ENCODE results near the gene PLD2.
"Not testable (repeated sequence)": the region's sequence is repeated elsewhere in the genome, so short reads cannot be mapped to it uniquely, and the experiment has no call there.

PLD2 gene

DNA sequence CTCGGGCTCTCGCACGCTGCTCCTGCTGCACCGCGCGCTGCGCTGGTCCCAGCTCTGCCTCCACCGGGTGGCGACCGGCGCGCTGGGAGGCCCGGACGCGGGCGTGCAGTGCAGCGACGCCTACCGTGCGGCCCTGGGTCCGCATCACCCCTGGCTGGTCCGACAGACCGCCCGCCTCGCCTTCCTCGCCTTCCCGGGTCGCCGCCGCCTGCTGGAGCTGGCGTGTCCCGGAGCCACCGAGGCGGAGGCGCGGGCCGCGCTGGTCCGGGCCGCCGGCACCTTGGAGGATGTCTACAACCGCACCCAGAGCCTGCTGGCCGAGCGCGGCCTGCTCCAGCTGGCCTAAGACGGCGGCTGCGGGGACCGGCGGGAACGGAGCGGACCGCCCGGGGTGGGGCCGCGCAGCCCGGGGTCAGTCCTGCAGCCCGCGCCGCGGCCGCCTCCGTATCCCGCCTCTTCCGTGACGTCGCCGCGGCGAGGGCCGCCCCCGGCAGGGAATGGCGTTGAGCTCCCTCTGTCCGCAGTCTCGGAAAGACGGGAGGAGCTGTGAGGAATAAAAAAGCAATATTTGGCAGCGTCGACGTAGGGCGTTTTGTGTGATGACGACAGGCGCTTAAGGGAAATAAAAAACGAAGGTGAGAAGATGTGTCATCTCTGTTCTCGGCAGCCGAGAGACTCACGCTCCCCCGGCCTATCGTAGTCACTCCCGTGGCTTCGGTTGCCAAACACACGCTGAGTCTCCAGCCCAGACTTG lies 16.8 kb upstream of the PLD2 start:
- peak; percentile 36 to 48 for DNase-seq

DNA sequence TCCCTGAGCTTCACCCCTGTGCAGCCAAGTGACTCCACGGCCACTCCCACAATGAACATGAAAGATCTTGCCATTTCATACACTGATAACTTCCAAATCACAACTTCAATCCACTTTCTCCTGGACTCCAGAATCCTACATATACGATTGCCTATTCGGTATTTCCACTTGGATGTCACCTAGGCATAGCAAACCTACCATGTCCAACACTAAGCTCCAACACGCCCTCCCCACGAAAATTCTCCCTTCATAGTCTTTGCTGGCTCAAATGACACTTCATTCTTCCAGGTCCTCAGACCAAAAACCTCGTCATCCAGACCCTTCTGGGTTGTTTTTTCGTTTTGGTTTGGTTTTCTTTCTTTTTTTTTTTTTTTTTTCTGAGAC lies 16.3 kb upstream of the PLD2 start:
- no peak for DNase-seq

DNA sequence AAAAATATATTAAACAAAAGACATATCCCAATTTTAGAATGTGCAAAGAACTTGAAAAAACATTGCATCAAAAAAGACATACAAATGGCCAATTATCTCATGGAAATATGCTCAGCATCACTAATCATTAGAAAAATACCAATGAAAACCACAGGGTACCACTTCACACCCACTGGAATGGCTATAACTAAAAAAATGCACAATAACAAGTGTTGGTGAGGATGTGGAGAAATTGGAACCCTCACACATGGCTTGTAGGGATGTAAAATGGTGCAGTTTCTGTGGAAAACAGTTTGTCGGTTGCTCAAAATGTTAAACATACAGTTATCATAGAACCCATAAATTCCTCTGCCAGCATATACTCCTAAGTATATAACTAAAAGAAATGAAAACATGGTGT lies 11.8 kb upstream of the PLD2 start:
- DNase-seq: no peak

DNA sequence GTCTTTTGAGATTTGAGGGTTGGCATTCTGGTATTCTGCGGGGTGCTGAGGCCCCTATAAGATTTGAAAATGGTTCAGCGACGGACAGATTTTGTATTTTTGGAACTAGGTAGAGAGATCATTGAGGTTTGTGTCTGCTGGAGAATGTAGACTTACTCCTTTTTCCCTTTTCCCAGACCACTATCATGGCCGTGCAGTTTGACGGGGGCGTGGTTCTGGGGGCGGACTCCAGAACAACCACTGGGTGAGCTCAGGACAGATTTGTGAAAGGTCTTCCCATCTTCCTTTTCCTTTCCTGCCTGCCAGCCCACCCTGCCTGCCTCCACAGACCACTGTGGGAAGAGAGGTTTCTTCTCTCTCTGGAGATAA lies 10.4 kb upstream of the PLD2 start:
- no peak for DNase-seq

DNA sequence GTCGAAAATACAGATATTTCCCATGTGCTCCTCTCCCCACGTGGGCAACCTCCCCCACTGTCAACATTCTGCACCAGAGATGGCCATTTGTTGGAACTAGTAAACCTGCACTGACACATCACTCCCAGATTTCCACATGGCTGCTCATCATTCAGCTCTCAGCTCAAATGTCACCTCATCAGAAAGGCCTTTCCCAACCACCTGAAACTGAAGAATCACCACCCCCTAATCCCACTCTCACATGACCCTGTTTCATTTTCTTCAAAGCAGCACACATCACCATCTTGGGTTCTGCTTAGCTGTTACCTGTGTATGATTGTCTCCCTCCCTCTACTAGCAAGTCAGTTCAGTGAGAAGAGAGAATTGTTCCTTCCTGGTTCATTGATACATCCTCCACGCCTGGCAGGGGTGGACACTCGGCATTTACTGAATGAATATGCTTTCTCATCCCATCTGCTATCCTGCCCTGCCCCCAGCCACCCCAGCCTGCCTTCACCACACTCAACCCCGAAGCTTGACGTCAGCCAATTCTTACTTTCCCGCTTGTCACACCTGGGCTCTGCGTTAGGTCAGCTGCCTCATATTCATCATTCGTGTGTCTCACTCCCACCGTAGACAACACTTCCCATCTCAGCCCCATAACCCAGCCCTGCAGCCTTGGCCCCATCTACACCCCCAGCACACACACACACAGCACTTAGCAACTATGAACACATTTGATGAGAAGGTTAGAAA lies 6.3 kb upstream of the PLD2 start:
- DNase-seq: no peak

DNA sequence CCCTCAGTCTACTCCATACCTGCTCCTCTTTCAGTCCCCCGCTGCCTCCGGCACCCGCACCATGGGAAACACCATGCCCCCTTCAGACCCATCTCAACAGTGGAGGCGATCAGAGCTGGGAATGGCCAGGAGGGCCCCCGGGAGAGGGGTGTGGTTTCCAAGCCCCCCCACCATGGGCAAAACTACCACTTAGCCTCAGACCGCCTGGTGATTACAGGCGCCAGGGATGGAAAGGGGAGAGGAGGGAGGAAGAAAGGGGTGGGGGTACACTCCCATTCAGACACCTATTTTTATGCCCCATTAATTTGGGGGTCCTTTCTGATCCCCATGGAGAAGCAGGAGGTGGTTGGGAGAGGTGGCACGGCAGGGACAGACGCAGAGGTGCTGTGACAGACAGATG lies 4.7 kb upstream of the PLD2 start, which contains the start of gene C17orf114:
C17orf114 (minus strand) TSS at position 101 of the 400 bp plus-strand sequence.
- DNase-seq: no peak

DNA sequence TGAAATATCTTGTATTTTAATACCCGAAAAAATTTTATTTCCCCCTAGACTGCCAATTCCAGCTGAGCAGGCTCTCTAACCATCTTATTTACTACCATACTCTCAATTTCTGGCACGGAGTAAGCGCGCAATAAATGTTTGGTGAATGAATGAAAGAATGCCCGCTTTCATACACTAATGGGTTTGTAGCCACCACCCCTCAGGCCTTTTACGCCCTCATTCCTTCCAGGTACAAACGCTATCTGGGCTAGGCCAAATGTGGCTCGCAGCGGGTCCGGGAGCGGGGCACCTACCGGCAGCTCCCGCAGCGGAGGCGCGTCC lies 536 bp upstream of the PLD2 start:
- no peak for DNase-seq

DNA sequence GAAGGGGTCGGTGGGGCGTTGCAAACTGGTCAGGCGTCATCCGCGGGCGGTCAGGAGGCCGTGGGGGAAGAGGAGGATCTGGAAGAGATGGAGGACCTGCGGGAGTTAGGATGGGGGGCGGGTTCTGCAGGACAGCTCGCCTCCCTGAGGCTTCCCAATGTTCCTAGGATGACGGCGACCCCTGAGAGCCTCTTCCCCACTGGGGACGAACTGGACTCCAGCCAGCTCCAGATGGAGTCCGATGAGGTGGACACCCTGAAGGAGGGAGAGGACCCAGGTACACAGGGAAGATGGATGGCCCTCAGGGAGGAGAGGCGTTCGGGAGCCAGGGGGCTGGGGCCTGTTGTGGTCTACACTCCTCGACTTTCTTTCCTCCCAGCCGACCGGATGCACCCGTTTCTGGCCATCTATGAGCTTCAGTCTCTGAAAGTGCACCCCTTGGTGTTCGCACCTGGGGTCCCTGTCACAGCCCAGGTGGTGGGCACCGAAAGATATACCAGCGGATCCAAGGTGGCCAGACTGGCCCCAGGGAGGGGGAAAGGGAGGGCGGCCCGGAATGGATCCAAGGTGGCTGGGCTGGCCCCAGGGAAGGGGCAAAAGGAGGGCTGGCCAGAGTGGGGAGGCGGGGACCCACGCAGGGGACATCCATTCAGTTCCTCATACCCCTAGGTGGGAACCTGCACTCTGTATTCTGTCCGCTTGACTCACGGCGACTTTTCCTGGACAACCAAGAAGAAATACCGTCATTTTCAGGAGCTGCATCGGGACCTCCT lies 839 bp downstream of the PLD2 start:
- no peak for DNase-seq

DNA sequence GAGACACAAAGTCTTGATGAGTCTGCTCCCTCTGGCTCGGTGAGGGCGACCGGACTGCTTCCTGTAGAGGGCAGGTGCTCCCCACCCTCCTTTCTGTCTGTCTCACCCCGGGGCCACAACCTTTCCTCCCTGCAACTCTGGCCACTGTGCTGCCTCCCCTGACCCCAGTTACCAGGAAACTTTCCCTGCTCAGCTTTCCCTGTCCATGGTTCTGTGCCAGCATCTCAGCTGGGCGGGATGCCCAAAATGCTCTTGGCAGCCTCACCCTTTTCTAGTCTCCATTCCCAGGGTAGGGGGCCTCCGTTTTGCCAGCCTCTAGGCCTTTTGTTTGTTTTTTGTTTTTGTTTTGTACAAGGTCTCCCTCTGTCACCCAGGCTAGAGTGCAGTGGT lies 1.4 kb downstream of the PLD2 start:
- DNase-seq: no peak

DNA sequence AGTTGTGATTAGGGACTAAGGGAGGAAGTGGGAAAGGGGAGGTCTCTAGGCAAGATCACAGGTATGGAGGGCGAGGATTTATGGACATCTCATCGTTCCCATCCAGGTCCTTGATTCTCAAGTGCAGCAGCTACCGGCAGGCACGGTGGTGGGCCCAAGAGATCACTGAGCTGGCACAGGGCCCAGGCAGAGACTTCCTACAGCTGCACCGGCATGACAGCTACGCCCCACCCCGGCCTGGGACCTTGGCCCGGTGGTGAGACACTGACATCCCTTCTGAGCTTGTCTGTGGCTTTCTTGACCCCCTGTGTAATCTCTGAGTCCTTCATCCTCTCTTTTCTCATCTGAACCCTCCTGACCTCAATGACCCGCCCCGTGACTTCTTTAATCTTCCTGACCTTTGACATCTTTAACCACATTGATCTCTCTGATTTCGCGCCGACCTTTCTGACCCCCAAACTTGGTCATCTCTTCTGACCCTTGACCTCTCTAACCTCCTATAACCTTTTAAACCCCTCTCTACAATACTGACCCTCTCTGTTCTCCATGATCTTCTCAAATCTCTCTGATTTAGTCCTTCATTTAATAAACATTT lies 3.8 kb downstream of the PLD2 start:
- DNase-seq: no peak

DNA sequence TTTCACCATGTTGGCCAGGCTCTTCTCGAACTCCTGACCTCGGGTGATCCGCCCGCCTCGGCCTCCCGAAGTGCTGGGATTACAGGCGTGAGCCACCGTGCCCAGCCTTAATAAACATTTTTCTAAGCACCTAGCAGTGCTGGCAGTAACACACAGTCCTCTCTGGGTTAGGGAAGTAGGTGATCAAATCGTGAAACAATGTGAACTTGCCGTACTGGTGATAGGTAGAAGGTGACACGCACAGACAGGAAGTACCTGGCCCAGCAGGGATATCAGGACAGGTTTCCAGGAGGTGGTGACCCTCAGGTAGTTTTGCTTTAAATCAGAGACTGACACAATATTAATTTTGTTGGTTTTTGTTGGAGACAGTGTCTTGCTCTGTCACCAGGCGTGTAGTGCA lies 4.5 kb downstream of the PLD2 start:
- DNase-seq: no peak

DNA sequence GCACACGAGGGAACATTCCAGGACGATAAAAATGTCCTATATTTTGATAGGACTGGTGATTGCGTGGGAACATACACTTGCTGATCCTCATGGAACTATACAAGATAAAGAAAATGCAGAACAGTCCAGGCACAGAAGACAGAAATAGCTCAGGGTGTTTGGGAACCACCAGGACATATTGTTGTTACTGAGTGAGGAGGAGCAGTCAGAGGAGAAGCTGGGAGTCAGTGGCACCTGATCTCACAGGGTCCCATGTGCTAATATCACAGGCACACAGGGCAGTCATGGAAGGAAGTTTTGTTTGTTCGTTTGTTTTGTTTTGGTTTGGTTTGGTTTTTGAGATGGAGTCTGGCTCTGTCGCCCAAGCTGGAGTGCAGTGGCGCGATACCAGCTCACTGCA lies 5.7 kb downstream of the PLD2 start:
- DNase-seq: no peak

DNA sequence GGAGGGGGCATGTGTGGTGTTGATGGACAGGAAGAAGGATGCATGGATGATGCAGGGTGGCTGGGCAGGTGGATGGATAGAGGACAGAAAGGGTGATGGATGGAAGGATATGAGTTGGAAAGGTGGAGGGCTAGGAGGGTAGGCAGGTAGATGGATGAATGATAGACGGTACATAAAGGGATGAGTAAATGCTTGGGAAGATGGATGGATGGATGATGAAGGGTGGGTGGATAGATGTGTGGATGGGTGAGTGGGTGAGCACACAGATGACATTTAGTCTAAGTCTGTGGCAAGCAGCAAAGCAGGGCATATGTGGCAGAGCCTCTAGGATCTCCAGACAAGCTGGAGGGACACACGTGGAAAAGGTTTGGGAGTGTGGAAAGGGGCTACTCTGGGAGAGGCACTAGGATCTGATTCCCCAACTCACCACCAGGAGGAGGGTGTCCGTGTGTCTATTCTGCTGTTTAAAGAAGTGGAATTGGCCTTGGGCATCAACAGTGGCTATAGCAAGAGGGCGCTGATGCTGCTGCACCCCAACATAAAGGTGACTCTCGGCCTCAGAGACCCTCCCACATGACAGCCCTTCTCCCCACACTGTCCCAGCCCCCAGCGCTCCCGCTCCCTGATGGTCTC lies 8.2 kb downstream of the PLD2 start:
- DNase-seq: peak in 1 of 2 experiments; percentile 22

DNA sequence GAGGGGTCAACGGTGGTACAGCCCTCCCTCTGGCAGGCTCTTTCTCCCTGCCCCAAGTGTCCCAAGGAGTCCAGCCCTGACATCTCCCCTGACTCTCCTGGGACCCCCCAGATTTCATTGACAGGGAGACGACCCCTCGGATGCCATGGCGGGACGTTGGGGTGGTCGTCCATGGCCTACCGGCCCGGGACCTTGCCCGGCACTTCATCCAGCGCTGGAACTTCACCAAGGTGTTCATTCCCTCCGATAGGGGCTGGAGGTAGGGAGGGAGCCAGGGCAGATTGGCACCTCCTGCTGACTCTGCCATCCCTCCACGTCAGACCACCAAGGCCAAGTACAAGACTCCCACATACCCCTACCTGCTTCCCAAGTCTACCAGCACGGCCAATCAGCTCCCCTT lies 9.9 kb downstream of the PLD2 start:
- no peak for DNase-seq

DNA sequence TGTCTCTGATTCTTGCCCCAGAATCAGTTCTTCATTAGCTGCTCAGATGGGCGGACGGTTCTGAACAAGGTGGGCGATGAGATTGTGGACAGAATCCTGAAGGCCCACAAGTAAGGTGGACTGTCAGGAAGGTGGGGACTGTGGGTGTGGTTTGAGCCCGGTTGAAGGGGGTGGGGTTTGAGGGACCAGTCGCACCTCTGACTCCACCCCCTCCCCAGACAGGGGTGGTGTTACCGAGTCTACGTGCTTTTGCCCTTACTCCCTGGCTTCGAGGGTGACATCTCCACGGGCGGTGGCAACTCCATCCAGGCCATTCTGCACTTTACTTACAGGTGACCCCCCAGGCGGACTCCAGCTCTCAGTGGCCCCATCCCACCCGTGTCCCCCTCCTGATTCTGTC lies 11.3 kb downstream of the PLD2 start:
- no peak for DNase-seq

DNA sequence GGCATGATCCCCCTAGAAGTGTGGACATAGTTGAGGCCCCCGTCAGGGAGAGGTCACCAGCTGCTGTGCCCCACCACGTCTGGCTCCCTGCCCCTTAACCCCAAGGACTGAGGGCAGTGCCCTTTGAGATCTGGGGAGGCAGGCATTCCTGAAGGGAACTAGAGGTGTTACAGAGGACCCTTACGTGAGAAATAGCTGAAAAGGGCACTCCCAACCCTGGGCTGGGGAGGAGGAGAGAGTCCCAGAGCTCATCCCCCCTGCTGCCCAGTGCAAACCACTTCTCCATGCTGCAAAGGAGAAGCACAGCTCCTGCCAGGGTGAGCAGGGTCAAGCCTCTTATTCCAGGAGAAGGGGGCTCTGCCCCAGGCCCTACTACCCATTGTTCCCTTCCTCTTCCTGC lies 15.9 kb downstream of the PLD2 start:
- no peak for DNase-seq

DNA sequence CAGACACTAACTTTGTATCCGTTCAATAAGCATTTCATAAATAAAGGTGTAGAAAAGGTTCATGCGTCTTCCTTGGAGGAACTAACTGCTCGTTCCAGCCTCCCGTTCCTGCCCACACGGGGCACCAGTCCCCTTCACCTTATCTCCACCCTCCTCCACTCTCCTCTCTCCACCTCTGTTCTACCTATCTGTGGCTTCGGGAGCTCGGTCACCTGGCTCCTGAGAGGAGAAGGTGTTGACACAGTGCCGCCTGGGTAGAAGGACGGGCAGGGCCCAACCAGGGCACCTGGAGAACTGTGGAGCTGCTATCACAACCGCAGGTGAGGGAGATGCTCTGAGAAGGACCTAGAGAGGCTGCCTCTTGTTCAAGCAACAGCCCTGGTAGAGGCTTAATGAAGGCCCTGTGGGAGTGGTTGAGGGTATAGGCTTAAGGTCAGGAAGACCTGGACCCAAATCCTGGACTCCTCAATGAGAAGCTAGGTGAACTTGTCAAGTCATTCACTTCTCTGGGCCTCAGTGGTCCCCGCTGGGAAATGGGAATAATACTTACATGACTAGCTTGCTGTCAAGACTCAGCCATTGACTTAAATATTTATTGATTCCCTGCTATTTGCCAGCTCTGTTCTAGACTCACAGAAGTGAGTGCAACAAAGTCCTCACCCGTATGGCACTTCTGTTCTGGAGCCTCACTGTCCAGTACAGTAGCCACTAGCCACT lies 16.6 kb downstream of the PLD2 start:
- DNase-seq: no peak

DNA sequence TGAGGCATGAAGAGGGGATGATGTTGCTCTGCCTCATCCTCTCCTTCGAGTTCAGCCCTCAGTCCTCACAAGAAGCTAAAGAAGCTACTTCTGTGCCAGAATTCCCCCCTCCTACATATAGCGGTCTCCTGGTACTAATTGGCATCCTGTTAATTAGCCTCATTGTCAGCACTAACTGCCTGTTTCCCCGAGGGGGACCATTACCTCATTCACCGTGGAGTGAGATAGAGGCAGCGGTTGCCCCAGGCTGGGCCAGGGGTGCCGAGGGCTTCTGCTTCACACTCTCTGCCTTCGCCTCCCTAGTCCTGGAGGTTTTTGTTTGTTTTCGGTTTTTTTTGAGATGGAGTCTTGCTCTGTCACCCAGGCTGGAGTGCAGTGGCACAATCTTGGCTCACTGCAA lies 20.4 kb downstream of the PLD2 start:
- no peak for DNase-seq

DNA sequence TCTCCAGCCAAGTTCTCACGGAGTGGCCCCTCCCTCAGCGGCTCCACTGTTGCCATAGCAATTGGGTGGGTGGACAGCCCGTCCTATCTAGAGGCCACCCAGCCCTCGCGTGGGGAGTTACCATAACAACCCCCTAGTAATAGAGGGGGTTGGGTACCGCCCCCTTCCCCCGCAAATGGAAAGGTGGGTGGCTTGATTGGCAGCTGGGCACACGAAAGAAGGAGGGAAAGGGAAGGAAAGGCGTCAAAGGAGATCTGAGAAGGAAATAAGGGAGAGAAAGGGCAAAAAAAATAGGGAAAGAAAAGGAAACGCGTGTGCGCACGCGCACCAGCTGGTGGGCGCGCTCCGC lies 25.9 kb downstream of the PLD2 start:
- DNase-seq: not testable (repeated sequence)

DNA sequence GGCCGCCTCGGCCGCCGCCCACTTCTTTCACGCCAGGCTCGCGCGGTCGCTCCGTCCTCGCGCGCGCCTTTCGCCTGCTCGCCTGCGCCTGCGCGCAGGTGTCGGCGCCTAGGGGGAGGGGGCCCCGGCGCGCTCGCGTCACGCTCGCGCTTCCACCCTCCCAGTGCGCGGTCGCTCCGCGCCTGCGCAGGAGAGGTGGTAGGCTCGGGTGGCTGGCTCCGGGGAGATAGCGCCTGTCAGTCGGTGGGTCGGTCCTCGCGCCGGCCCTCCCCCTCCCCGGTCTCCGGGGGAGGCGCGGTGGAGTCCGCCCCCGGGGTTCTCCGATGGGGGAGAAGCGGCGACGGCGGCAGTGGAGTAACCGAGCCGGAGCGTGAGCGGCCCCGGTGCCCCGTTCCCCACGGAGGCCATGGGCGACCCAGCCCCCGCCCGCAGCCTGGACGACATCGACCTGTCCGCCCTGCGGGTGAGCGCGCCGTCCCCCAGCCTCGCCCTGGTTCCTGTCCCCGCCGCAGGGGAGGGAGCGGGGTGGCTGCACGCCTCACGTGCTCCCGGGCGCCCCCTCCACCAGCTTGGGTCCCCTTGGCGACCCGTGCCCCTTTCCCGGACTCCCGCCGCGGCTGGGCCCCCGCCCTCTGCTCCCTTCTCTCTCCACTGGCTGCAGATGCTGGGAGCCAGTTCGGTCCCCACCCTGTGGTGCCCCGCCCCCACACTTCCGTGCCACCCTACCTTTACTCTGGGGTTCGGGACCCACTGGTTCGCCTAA lies 26.4 kb downstream of the PLD2 start, which contains the start of gene MINK1:
MINK1 (plus strand) TSS at position 163 of the 763 bp plus-strand sequence; CDS start at position 407, 244 bp downstream.
- peak; percentile 56 for DNase-seq

DNA sequence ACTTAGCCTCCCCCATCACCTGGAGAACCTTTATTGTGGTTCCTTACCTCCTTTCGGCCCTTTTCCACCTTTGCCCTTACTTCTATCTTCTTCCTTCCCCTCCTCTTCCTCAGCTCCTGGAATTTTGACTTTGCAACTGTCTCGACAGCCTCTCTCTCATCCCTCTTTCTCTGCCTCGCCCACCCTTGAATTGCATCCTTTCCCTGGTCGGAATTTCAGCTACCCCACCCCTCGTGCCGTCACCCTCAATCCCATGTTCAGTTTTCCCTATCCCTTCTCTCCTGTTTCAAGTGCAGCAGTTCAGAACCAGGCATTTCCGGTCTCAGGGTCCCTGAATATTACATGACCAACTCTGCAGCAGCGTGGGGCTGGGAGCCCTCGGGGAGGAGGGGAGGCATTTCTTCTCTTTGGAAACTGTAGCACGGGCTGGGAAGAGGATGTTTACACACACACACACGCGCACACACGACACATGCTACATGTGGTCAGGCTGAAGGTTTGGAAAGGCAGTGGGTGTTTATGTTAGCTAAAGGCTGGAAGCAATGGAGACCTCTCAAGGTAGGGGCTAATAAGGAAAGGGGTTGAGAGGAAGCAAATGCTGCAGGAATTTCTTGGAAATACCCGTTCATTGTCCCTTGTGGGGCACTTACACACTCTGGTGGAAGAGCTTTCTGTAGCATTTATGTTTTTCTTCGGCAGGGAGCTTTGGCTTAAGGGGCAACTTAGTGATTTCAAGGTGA lies 27.2 kb downstream of the PLD2 start:
- no peak for DNase-seq
